ENCODE measurements around the gene PRAME. TPM values are rescaled to one million over a fixed set of nuclear protein-coding genes. Genes with fewer than 3 reads are reported as not detected.
"Not testable (repeated sequence)": the region's sequence is repeated elsewhere in the genome, so short reads cannot be mapped to it uniquely, and the experiment has no call there.

Gene PRAME
- not detected for total RNA-seq

- Mint-ChIP-seq H3K27ac (no peak within 1 kb of the TSS), H3K4me1 (ENCODE audit: low read depth) (peaks cover 4% of the 10 kb centered on the region), H3K9me3 (no peaks in the 10 kb centered on the region), H3K36me3 (ENCODE audit: low read depth) (no peaks in the 10 kb centered on the region), H3K27me3 (peaks cover 1% of the 10 kb centered on the region), H3K4me3 (no peak within 1 kb of the TSS)
- peak; percentile 93 for DNase-seq
- peak; percentile 95 for TF ChIP-seq CTCF (IDR thresholded peaks at IDR 0.05)
- ChIA-PET CTCF (interaction anchor here (0.6 to 1.9 kb wide), 16 partner anchors 8 to 183 kb away, joined by 3 to 15 read pairs (median 3); partner anchors contain the start of gene ZNF280B), POLR2A (interaction anchor here (0.5 kb wide), 1 partner anchor 52 kb away, joined by 3 read pairs; no protein-coding TSS in a partner anchor)
- ATAC-seq: peak; percentile 99
- intact Hi-C loops (cut with micrococcal nuclease): no loop called here
Observed at GRCh38 chr22:22558972-22559603, at the start of gene PRAME. TSS of gene PRAME (minus strand) at chr22:22559265. CDS start at chr22:22556832, 2,433 bp downstream.

GRCh38 chr22:22608022-22608421, 49.0 kb upstream of the PRAME start:
- H3K9me3 Mint-ChIP-seq; ATAC-seq; H3K36me3 Mint-ChIP-seq (ENCODE audit: low read depth); H3K27me3 Mint-ChIP-seq; H3K4me1 Mint-ChIP-seq (ENCODE audit: low read depth); H3K27ac Mint-ChIP-seq; CTCF ChIA-PET; intact Hi-C loops (cut with micrococcal nuclease); DNase-seq; H3K4me3 Mint-ChIP-seq; POLR2A ChIA-PET: not testable (repeated sequence)

- no peaks in the 10 kb centered on the region for H3K9me3 Mint-ChIP-seq
- H3K27me3 Mint-ChIP-seq: peaks cover 5% of the 10 kb centered on the region
- H3K4me3 Mint-ChIP-seq: no peak overlapping the region
- no peak for TF ChIP-seq CTCF (IDR thresholded peaks at IDR 0.05)
- ATAC-seq (no peak), DNase-seq (no peak)
- POLR2A ChIA-PET: no interaction called here
- H3K36me3 Mint-ChIP-seq (ENCODE audit: low read depth): no peaks in the 10 kb centered on the region
- CTCF ChIA-PET: interaction anchor here (0.7 to 1.6 kb wide), 2 partner anchors 11 to 19 kb away, joined by 3 read pairs; no protein-coding TSS in a partner anchor
- no peak overlapping the region for H3K27ac Mint-ChIP-seq
- intact Hi-C loops (cut with micrococcal nuclease): no loop called here
- H3K4me1 Mint-ChIP-seq (ENCODE audit: low read depth): no peaks in the 10 kb centered on the region
Observed at GRCh38 chr22:22605074-22605404, 46.0 kb upstream of the PRAME start.

GRCh38 chr22:22604326-22605073, 45.4 kb upstream of the PRAME start:
- CTCF ChIA-PET: interaction anchor here (0.7 to 1.6 kb wide), 2 partner anchors 12 to 18 kb away, joined by 3 read pairs; no protein-coding TSS in a partner anchor
- Mint-ChIP-seq H3K9me3 (no peaks in the 10 kb centered on the region), H3K36me3 (ENCODE audit: low read depth) (no peaks in the 10 kb centered on the region), H3K4me1 (ENCODE audit: low read depth) (no peaks in the 10 kb centered on the region), H3K27ac (no peak overlapping the region), H3K27me3 (peaks cover 3% of the 10 kb centered on the region), H3K4me3 (no peak overlapping the region)
- no peak for DNase-seq
- intact Hi-C loops (cut with micrococcal nuclease): no loop called here
- no peak for TF ChIP-seq CTCF (IDR thresholded peaks at IDR 0.05)
- POLR2A ChIA-PET: no interaction called here
- no peak for ATAC-seq

- Mint-ChIP-seq H3K4me3 (no peak overlapping the region), H3K4me1 (ENCODE audit: low read depth) (no peaks in the 10 kb centered on the region), H3K27me3 (peaks cover 3% of the 10 kb centered on the region), H3K36me3 (ENCODE audit: low read depth) (no peaks in the 10 kb centered on the region), H3K27ac (no peak overlapping the region), H3K9me3 (no peaks in the 10 kb centered on the region)
- ATAC-seq: no peak
- ChIA-PET POLR2A (no interaction called here), CTCF (no interaction called here)
- no peak for DNase-seq
- TF ChIP-seq CTCF (IDR thresholded peaks at IDR 0.05): no peak
- intact Hi-C loops (cut with micrococcal nuclease): no loop called here
Observed at GRCh38 chr22:22603470-22603947, 44.4 kb upstream of the PRAME start.

Measured in activated CD8-positive, alpha-beta T cell treated with anti-CD3 and anti-CD28 coated beads for 36 hours (primary cell).